Activated CD4-positive, alpha-beta T cell treated with anti-CD3 and anti-CD28 coated beads, Interleukin-2, amount 50 U/mL, for 48 hours (primary cell): ENCODE results near the gene SZT2.
"Not testable (repeated sequence)": the region's sequence is repeated elsewhere in the genome, so short reads cannot be mapped to it uniquely, and the experiment has no call there.

Experiments used
- DNase-seq, 2 experiments: peaks; one replicate each; pipeline ENCODE4 v3.0.0-alpha.2; 2020

Gene SZT2

DNA sequence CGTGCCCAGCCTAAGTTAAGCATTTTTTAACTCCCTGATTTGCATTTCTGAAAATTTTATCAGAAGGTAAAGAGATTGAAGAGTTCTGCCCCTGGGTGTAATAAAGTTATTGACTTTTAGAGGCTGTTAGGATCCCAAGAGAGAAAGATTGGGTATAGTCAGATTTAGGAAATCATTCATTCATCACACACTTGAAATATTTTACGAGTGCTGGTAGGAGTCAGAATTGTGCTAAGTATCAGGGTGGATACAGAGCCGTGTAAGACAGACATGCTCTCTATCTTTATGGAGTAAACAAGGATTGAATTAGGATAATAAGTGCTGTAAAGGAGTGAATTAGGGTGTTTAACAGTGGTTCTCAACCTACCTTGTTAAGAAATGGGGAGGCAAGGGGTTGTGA, 3.0 kb downstream of the SZT2 start:
- no peak for DNase-seq

DNA sequence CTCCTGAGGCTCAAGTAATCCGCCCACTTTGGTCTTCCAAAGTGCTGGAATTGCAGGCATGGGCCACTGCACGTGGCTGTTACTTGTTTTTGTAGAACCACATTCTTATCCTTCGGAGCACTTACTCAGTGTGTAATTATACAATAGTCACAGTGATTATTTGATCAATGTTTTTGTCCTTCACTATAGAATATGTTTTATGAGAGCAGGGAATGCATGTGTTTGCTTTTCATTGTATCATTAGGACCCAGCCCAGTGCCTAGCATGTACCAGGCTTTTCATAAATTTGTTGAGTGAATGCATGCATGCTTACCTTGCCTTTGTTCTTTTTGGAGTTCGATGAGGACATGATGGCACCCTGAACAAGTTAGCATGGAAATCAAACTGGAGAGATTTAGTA, 5.8 kb downstream of the SZT2 start:
- DNase-seq = no peak

DNA sequence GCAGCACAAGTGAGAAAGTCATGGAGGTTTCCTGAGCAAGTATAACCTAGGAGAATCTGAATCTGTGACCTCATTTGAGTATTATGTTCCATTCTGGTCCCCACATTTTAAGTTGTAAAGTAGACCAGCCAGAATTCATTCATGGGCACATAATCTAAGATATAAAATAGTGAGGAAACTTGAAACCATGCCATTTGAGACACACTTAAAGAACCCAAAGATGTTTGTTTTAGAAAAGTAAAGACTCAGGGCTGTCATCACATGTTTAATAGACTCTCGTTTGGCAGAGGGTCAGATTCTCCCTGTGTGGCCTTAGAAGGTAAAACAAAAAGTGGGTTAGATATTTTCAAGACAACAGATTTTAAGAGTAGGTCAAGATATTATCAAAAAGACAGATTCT, 6.4 kb downstream of the SZT2 start:
- no peak for DNase-seq

DNA sequence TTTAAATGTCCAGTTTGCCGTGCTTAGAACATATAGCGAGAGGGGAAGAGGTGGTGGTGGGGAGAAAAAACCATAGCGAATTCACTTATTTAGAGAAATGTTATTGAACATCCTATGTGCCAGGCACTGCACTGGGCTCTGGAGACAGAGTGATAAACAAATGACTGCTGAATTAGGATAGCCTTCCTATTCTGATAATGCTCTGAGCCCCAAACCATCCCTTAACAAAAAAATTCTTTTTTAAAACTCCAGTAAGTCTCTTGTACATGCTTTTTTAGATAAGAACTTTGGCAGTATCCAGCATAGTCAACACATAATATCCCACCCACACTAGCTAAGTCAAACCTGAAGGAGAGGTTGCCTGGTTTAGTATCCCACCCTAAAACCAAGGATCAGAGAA, 8.5 kb downstream of the SZT2 start:
- no peak for DNase-seq

DNA sequence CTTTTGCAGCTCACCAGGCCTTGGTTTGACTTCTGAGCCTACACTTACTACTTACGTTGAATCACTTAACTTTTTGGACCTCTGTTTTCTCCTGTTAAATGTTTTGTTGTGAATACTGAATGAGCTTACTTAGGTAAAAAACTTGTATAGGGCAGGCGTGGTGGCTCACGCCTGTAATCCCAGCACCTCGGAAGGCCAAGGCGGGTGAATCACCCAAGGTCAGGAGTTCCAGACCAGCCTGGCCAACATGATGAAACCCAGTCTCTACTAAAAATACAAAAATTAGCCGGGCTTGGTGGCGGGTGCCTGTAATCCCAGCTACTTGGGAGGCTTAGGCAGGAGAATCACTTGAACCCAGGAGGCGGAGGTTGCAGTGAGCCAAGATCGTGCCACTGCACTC, 10.7 kb downstream of the SZT2 start:
- not testable (repeated sequence) for DNase-seq

DNA sequence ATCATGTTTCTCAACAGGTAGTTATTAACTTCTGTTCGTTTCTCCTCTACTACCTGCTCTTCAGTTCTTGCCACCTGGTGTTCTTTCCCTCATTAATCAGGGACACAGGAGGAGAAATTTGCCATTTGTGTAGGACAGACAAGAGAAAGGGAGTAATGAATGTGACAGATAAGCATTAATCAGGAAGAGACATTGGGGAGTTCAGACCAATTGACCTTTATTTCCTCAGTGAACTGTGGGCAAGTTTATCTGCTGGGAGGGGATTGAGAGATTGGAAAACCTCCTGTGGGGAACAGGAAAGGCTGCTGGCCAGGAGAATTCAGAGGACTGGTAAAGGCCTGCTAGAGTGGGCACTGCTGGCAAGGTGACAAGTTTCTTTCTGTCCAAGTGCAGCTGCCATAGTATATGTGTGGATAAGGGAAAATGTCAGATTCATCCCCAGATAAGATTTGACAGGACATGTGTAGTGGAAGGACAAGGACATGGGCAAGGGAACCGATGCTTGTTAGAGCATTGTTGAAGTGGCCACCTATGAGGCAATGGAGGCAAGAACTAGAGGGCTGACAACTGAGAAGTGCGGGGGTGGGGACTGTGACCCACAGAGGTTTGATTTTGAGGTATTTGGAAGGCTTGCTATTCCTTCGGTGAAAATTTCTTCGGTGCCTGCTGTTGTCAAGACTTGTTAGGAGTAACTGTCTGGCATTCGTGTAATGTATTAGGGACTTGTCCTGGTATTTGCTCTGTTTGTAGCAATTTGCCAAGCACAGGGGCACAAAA, 12.6 kb downstream of the SZT2 start:
- DNase-seq = no peak

DNA sequence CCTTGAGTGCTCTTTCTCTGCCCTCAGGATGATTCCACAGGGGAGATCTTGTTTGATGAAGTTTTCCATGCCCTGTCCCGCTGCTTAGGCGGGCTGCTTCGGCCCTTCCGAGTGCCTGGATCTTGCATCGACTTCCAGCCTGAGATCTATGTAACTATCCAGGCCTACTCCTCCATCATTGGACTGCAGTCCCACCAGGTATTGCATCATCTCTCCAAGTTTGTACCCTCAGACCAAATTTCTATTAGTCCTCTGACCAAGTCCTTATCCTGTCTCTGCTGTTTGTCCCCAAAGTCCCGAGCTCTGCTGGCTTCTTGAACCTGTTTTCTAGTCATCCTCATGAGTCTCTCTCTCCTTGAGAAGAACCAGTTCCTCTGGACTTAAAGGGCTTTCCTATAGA, 14.7 kb downstream of the SZT2 start:
- no peak for DNase-seq

DNA sequence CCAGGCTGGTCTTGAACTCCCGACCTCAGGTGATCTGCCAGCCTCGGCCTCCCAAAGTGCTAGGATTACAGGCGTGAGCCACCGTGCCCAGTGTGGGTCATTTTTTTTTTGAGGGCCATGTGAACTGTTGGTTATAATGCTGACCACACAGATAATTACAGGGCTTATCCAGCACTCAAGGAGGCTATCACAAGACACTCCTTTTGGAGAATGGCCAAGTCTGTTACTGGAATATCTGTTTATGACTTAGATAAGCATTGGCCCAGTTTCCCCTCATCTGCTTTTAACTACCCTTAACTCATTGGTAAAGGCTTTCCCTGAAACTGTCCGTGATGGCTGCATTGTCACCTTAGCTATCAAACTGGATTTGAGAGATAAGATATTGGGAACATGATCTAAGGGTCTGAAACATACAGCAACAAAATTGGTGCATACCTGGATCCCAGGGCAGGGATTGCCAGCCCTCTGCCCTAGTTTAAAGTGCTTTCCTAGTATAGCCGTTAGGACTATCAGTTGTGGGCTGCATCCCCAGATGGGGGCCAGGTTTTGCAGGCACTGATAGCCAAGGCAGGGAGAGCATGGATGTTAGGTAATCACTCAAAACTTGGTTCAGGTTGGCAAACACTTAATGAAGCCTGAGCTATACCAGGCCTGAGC, 15.6 kb downstream of the SZT2 start:
- DNase-seq = no peak

DNA sequence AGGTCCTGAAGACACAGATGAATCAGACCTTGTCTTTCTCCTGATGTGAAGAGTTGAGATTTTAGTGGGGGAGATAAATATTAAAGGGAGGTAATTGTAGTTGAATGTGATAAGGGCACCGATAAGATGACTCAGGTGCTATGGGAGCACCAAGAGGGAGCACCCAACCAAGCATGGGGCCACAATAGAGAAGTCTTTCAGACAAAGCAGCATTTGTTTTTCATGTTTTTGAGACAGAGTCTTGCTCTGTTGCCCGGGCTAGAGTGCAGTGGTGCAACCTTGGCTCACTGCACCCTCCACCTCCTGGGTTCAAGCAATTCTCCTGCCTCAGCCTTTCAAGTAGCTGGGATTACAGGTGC, 16.2 kb downstream of the SZT2 start:
- no peak for DNase-seq

DNA sequence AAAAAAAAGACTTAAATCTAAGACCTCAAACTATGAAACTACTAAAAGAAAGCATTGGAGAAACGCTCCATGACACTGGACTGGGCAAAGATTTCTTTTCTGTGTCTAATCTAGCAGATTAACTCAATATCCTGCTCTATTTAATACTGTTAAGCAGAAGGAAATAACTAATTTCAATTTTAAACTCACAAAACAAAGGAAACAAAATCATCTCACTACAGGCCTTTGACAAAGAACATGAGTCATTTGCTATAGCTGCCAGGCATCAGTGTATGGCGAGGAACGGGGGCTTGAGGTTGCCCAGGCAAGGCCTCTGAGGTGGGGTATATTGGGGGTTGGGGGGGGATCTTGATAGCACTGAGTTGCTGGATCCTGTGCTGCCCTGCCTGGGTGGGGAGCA, 20.9 kb downstream of the SZT2 start:
- no peak for DNase-seq

DNA sequence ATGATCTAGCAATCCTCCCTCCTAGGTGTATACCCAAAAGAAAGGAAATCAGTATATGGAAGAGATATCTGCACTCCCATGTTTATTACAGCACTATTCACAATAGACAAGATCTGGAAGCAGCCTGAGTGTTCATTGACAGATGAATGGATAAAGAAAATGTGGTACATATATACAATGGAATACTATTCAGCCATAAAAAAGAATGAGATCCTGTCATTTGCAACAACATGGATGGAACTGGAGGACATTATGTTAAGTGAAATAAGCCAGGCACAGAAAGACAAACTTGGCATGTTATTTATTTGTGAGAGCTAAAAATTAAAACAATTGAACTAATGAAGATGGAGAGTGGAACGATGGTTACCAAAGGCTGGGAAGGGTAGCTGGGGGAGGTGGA, 23.7 kb downstream of the SZT2 start:
- DNase-seq = not testable (repeated sequence)

DNA sequence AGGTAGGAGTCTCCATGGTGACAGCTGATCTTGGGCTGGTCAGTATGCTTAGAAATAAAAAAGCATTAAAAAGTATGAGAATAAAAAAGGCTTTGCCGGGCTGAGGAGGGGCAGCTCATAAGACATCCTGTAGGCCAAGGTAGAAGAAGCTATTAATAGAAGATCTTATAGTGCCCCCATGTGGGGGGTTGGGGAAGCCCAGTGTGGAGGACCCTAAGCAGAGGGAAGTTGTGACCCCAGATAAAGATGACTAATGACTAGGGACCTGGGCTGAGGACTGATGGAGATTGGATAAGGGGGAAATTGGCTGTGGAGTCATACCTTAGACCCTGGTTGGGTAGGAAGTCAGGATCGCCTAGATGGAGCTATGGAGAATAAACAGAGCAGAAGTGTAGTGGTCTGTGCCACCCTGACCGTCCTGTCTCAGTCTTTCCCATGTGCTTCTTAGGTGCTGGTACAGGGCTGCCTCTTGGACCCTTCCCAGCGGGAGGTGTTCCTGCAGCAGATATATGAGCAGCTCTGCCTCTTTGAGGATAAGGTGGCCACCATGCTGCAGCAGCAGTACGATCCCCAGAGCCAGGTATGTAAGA, 25.0 kb downstream of the SZT2 start:
- DNase-seq = peak; percentile 53 to 67

DNA sequence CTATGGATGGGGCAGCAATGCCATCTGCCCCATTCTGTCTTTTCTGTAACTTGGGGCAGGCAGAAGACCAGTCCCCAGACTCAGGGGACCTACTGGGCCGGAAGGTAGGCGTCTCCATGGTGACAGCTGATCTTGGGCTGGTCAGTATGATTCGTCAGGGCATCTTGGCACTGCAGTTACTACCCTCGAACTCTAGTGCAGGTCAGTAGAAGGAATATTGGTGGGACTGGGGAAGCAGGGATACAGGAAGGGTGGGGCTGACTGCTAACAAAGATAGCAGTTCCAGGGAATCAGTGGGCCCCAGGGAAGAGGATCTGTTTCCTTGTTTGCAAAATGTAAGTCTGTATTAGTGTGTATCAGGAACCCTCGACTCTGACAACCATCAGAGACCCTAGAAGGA, 26.2 kb downstream of the SZT2 start:
- no peak for DNase-seq

DNA sequence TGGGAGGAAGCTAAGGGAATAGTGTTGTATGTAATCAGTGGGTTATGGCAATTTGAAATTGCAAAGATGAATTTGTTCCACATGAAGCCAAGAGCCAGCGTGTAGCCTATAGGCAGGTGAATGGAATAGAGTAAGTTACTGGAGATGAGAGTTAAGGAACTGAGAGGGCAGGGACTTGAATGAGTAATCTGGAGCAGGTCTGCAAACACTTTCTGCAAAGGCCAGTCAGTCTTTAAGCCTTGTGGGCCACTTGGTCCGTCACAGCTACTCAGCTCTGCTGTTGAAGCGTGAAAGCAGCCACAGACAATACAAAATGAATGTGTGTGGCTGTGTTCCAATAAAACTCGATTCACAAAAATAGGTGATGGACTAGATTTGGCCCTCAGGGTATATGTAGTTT, 29.2 kb downstream of the SZT2 start:
- DNase-seq = no peak

DNA sequence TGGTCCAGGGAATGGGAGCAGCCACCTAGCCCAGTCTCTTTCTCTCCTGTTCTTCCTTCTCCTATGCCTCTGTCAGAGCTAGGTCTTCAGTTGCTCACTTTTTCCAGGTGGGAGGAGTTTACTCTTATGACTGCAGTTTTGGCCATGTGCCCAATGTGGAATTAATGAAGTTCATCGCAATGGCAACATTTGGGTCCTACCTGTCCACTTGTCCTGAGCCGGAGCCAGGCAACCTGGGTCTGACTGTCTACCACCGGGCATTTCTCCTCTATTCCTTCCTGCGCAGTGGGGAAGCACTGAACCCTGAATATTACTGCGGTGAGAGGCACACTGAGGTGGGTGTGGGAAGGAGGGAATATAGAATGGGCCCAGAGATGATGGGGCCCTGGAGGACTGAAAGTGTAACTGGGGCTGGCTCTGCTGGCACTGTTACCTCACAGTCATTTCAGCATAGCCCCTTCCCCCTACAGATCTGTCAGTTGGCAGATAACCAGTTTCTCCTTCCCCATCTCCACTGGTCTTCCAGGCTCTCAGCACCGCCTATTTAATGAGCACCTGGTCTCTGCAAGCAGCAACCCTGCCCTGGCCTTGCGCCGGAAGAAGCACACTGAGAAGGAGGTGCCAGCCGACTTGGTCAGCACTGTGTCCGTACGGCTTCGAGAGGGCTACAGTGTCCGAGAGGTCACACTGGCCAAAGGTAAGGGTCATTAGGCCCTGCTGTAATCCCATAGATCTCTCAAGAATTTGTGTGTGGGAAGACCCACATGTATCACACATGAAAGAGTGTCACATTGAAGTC, 30.1 kb downstream of the SZT2 start:
- no peak for DNase-seq

DNA sequence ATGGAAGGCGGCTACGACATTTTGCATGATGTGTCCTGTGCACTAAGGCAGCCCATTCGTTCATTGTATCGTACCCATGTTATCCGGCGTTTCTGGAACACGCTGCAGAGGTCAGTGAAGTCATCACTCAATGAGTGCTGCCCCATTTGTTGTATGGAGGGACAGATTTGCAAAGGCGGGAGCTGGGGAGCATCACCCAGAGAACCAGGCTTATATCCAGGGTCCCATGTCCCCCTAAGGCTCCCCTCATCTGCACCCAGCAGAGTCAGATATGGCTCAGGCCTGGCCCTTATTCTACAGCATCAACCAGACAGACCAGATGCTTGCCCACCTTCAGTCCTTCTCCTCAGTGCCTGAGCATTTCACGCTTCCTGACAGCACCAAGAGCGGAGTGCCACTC, 31.2 kb downstream of the SZT2 start:
- no peak for DNase-seq

DNA sequence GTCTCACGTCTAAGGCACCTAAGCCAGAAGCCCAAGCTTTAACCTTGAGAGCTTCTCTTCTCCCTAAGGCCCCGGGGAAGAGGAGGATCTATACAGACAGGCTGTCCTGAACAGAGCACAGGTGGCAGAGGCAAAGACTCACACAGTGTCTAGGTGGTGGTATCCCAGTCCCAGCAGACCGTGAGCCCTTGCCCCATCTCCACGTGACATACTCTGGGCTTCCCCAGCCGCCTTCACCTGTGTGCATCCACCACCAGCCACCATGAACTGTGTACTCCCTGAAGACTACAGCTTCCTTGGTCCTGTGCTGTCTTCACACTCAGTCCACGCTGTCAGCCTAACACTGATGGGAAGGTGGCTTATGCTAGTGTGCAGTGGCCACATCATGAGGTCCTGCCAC, 31.7 kb downstream of the SZT2 start:
- DNase-seq = no peak

DNA sequence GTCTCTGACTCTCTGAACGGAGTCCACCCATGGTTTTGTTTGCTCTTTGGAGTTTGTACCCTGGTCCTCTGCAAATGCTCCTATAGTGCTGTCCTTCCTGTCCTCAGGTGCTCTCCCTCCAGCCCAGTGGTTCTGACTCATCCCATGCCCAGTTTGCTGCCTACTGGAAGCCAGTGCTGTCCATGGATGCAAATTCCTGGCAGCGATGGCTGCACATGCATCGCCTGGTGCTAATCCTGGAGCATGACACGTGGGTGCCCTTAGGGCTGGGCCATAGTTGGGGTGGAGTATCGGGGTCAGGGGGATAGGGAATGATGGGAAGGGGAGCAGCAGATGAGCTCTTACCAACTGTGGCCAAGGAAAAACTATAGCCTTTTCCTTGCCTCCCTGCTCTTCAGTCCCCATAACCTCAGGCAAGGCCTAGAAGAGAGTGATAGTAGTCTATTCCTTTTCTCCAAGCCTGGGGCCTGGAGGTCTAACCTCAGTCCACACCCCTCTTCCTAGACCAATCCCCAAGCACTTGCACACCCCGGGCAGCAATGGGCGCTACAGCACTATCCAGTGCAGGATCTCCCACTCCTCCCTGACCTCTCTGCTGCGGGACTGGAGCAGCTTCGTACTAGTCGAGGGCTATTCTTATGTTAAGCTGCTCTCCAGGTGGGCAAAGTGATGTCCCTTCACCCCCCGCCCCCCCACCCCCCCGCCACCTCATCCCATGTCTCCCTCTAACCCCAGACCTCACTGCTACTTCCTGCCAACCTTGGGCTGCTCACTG, 32.5 kb downstream of the SZT2 start:
- DNase-seq = no peak

DNA sequence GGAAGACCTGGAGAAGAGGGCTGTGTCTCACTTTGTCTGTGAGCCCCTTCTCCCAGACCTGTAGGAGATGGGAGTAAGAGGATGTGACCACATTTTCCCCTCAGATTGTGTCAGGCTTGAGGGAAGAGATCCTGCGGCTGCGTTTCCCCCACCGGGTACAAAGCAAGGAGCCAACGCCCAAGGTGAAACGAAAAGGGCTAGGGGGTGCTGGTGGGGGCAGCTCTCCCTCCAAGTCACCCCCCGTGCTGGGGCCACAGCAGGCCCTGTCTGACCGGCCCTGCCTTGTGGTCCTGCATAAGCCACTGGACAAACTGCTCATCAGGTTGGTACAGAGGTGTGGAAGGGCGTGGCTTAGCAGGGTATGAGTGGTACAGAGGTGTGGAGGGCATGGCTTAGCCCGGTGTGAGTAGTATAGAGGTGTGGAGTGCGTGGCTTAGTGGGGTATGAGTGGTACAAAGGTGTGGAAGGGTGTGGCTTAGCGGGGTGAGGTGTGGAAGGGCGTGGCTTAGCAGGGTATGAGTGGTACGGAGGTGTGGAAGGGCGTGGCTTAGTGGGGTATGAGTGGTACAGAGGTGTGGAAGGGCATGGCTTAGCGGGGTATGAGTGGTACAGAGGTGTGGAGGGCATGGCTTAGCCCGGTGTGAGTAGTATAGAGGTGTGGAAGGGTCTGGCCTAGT, 33.4 kb downstream of the SZT2 start:
- no peak for DNase-seq

DNA sequence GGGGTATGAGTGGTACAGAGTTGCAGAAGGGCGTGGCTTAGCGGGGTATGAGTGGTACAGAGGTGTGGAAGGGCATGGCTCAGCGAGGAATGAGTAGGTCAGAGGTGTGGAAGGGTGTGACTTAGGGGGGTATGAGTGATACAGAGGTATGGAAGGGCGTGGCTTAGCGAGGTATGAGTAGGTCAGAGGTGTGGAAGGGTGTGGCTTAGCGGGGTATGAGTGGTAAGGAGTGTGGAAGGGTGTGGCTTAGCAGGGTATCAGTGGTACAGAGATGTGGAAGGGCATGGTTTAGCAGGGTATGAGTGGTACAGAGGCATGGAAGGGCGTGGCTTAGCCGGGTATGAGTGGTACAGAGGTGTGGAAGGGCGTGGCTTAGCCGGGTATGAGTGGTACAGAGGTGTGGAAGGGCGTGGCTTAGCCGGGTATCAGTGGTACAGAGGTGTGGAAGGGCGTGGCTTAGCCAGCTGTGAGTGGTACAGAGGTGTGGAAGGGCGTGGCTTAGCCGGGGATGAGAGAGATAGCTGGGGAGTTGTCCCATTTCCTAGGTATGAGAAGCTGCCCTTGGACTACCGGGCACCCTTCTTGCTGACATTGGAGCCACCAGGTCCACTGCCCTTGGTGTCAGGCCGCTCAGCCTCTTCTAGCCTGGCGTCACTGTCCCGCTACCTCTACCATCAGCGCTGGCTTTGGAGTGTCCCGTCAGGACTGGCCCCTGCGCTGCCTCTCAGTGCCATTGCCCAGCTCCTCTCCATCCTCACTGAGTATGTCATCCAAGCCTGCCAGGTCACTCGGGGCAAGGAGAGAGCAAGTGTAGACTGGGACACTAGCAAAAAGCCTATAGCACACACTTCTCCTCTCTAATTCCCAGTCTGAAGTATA, 34.2 kb downstream of the SZT2 start:
- DNase-seq = peak in 1 of 2 experiments; percentile 4

DNA sequence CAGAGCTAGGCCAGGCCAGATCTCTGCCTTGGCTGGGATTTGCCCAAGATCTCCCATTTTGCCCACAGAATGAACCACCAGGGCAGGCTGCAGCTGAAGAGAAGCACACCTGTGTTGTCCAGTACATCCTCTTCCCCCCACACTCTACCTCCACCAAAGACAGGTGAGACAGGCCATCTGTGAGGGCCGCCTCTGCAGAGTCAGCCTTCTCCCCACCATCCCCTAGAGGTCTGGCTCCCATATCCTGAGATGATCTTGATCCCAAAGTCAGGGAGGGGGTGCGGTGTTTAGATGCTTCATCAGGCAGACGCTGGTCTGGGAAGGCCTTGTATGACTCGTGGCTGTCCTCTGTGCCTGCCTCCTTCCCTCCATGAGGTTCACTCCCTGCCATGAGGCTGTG, 35.3 kb downstream of the SZT2 start:
- no peak for DNase-seq
